ENCODE measurements around the gene NANOG. TPM values are rescaled to one million over a fixed set of nuclear protein-coding genes. Genes with fewer than 3 reads are reported as not detected.
"Not testable (repeated sequence)": the region's sequence is repeated elsewhere in the genome, so short reads cannot be mapped to it uniquely, and the experiment has no call there.

NANOG gene
- total and polyA plus RNA-seq, 2 donors (not counting 1 experiment from before 2014, with no cell fraction given): not detected

- H3K27me3 Mint-ChIP-seq: peaks cover 10% of the 10 kb centered on the region
- no peak overlapping the region for H3K27ac ChIP-seq (ENCODE audit: low read length in 2 of 2)
- no peaks in the 10 kb centered on the region for H3K36me3 ChIP-seq (replicated peaks in 1 of 2; ENCODE audit: control extremely low read depth in 1 of 2, control insufficient read depth in 1 of 2, extremely low read depth in 1 of 2, insufficient read depth in 2 of 2, low read length in 1 of 2)
- CTCF ChIA-PET: interaction anchor here (1.2 kb wide), 1 partner anchor 16 kb away, joined by 4 read pairs; no protein-coding TSS in a partner anchor
- H2AFZ ChIP-seq (ENCODE audit: insufficient read depth, low read depth, low read length, poor library complexity, severe bottlenecking): no peak overlapping the region
- POLR2A ChIA-PET: interaction anchor here (1.2 kb wide), 1 partner anchor 128 kb away, joined by 3 read pairs; no protein-coding TSS in a partner anchor
- no peaks in the 10 kb centered on the region for H3K27me3 ChIP-seq (replicated peaks in 1 of 4; ENCODE audit: control extremely low read depth in 1 of 4, control insufficient read depth in 3 of 4, insufficient read depth in 4 of 4, low read length in 3 of 4)
- H3K4me1 Mint-ChIP-seq: peaks cover 14% of the 10 kb centered on the region
- H3K9me3 Mint-ChIP-seq (ENCODE audit: insufficient read depth): no peaks in the 10 kb centered on the region
- H3K9me3 ChIP-seq (ENCODE audit: control extremely low read depth in 1 of 3, control insufficient read depth in 2 of 3, insufficient read depth in 1 of 3, low read length in 2 of 3): peaks cover 0 to 2% (median 0%) of the 10 kb centered on the region in 3 donors
- TF ChIP-seq CTCF (IDR thresholded peaks at IDR 0.05) (no peak), EZH2 (IDR thresholded peaks at IDR 0.05; ENCODE audit: borderline replicate concordance, insufficient read depth, low read depth, low read length, poor library complexity, severe bottlenecking) (no peak)
- no peak overlapping the region for H3K4me3 Mint-ChIP-seq
- no peak overlapping the region for H3K27ac Mint-ChIP-seq
- no peak overlapping the region for H3K9ac ChIP-seq (ENCODE audit: low read length)
- no peak for DNase-seq
- intact Hi-C loops (cut with micrococcal nuclease): no loop called here
- H4K20me1 ChIP-seq (ENCODE audit: control insufficient read depth, insufficient read depth, low read length, poor library complexity, severe bottlenecking): no peaks in the 10 kb centered on the region
- H3K4me1 ChIP-seq (ENCODE audit: control insufficient read depth in 2 of 2, insufficient read depth in 2 of 2, low read length in 2 of 2): peaks cover 4 to 21% of the 10 kb centered on the region in 2 donors
- no peaks in the 10 kb centered on the region for H3K79me2 ChIP-seq (ENCODE audit: control insufficient read depth, insufficient read depth, low read length)
- peak overlapping the region in 1 of 5 experiments; percentile 34 for H3K4me3 ChIP-seq (ENCODE audit: control extremely low read depth in 1 of 5, extremely low read depth in 1 of 5, insufficient read depth in 1 of 5, low read depth in 2 of 5, low read length in 4 of 5)
- no peak for ATAC-seq (ENCODE audit: low read depth)
- H3K4me2 ChIP-seq (replicated peaks; ENCODE audit: low read depth, low read length, poor library complexity, severe bottlenecking): no peak overlapping the region
- WGBS (ENCODE audit: insufficient coverage): no CpG with 5 or more reads among the region's 5 CpGs
Observed at GRCh38 chr12:7844116-7844515, 54.9 kb downstream of the NANOG start.

GRCh38 chr12:7847226-7848097 is 58.3 kb downstream of the NANOG start:
- intact Hi-C loops (cut with micrococcal nuclease); H3K27ac ChIP-seq (ENCODE audit: low read length in 2 of 2); H3K27ac Mint-ChIP-seq; H3K79me2 ChIP-seq (ENCODE audit: control insufficient read depth, insufficient read depth, low read length); H3K4me3 Mint-ChIP-seq; H3K36me3 ChIP-seq (replicated peaks in 1 of 2; ENCODE audit: control extremely low read depth in 1 of 2, control insufficient read depth in 1 of 2, extremely low read depth in 1 of 2, insufficient read depth in 2 of 2, low read length in 1 of 2); H3K27me3 Mint-ChIP-seq; H3K4me3 ChIP-seq (ENCODE audit: control extremely low read depth in 1 of 5, extremely low read depth in 1 of 5, insufficient read depth in 1 of 5, low read depth in 2 of 5, low read length in 4 of 5); H3K9me3 ChIP-seq (ENCODE audit: control extremely low read depth in 1 of 3, control insufficient read depth in 2 of 3, insufficient read depth in 1 of 3, low read length in 2 of 3); H4K20me1 ChIP-seq (ENCODE audit: control insufficient read depth, insufficient read depth, low read length, poor library complexity, severe bottlenecking); H3K9me3 Mint-ChIP-seq (ENCODE audit: insufficient read depth); H3K4me2 ChIP-seq (replicated peaks; ENCODE audit: low read depth, low read length, poor library complexity, severe bottlenecking); H3K27me3 ChIP-seq (replicated peaks in 1 of 4; ENCODE audit: control extremely low read depth in 1 of 4, control insufficient read depth in 3 of 4, insufficient read depth in 4 of 4, low read length in 3 of 4); POLR2A ChIA-PET; H3K9ac ChIP-seq (ENCODE audit: low read length); H2AFZ ChIP-seq (ENCODE audit: insufficient read depth, low read depth, low read length, poor library complexity, severe bottlenecking): not testable (repeated sequence)
- no CpG with 5 or more reads among the region's 4 CpGs for WGBS (ENCODE audit: insufficient coverage)
- H3K4me1 Mint-ChIP-seq: peaks cover 13% of the 10 kb centered on the region
- ATAC-seq (ENCODE audit: low read depth) (peak; percentile 96), DNase-seq (peak; percentile 32)
- CTCF ChIA-PET: interaction anchor here (0.7 kb wide), 1 partner anchor 424 kb away, joined by 3 read pairs; no protein-coding TSS in a partner anchor
- peaks cover 4 to 21% of the 10 kb centered on the region in 2 donors for H3K4me1 ChIP-seq (ENCODE audit: control insufficient read depth in 2 of 2, insufficient read depth in 2 of 2, low read length in 2 of 2)

- H3K27ac ChIP-seq (ENCODE audit: low read length in 2 of 2); POLR2A ChIA-PET; H3K79me2 ChIP-seq (ENCODE audit: control insufficient read depth, insufficient read depth, low read length); H3K4me2 ChIP-seq (replicated peaks; ENCODE audit: low read depth, low read length, poor library complexity, severe bottlenecking); H3K9ac ChIP-seq (ENCODE audit: low read length); H3K9me3 ChIP-seq (ENCODE audit: control extremely low read depth in 1 of 3, control insufficient read depth in 2 of 3, insufficient read depth in 1 of 3, low read length in 2 of 3); DNase-seq; intact Hi-C loops (cut with micrococcal nuclease); H3K9me3 Mint-ChIP-seq (ENCODE audit: insufficient read depth); ATAC-seq (ENCODE audit: low read depth); H3K27me3 ChIP-seq (replicated peaks in 1 of 4; ENCODE audit: control extremely low read depth in 1 of 4, control insufficient read depth in 3 of 4, insufficient read depth in 4 of 4, low read length in 3 of 4); H3K4me3 ChIP-seq (ENCODE audit: control extremely low read depth in 1 of 5, extremely low read depth in 1 of 5, insufficient read depth in 1 of 5, low read depth in 2 of 5, low read length in 4 of 5); H3K27me3 Mint-ChIP-seq; H4K20me1 ChIP-seq (ENCODE audit: control insufficient read depth, insufficient read depth, low read length, poor library complexity, severe bottlenecking); H3K27ac Mint-ChIP-seq; CTCF ChIA-PET; H2AFZ ChIP-seq (ENCODE audit: insufficient read depth, low read depth, low read length, poor library complexity, severe bottlenecking); H3K4me3 Mint-ChIP-seq; H3K36me3 ChIP-seq (replicated peaks in 1 of 2; ENCODE audit: control extremely low read depth in 1 of 2, control insufficient read depth in 1 of 2, extremely low read depth in 1 of 2, insufficient read depth in 2 of 2, low read length in 1 of 2): not testable (repeated sequence)
- H3K4me1 Mint-ChIP-seq: peaks cover 13% of the 10 kb centered on the region
- WGBS (ENCODE audit: insufficient coverage): no CpG with 5 or more reads among the region's 2 CpGs
- H3K4me1 ChIP-seq (ENCODE audit: control insufficient read depth in 2 of 2, insufficient read depth in 2 of 2, low read length in 2 of 2): peaks cover 4 to 19% of the 10 kb centered on the region in 2 donors
Observed at GRCh38 chr12:7848098-7848422, 58.9 kb downstream of the NANOG start.

Data from B cell (primary cell).